HL-60 (cell line): ENCODE results near the gene DDR2.
"Not testable (repeated sequence)": the region's sequence is repeated elsewhere in the genome, so short reads cannot be mapped to it uniquely, and the experiment has no call there.

Experiments
- CTCF ChIP-seq: IDR thresholded peaks from one replicate; pipeline ENCODE4 v1.5.1; 2011; ENCODE audit warnings: low read length, control low read depth, inconsistent platforms; ENCODE audit not compliant: insufficient read depth
- POLR2AphosphoS5 ChIP-seq: IDR thresholded peaks from 2 replicates; pipeline ENCODE4 v1.6.1; 2012; ENCODE audit warnings: low read depth
- REST ChIP-seq: IDR thresholded peaks from 2 replicates; pipeline ENCODE4 v1.6.1; 2012; ENCODE audit warnings: low read depth; ENCODE audit not compliant: insufficient replicate concordance
- SPI1 ChIP-seq: IDR thresholded peaks from 2 replicates; pipeline ENCODE4 v1.6.1; 2012; ENCODE audit warnings: low read depth, mild to moderate bottlenecking, borderline replicate concordance

GRCh38 chr1:162818666-162819065 is 186.4 kb downstream of the DDR2 start:
- not testable (repeated sequence) for TF ChIP-seq CTCF, POLR2AphosphoS5, REST, SPI1
